ENCODE results near the gene GP5. TPM values are rescaled to one million over a fixed set of nuclear protein-coding genes. Genes with fewer than 3 reads are reported as not detected.

GP5 gene
- total RNA-seq, 3 donors from 2014 or later, result 0.07 to 0.19 TPM; not detected in 1

DNA sequence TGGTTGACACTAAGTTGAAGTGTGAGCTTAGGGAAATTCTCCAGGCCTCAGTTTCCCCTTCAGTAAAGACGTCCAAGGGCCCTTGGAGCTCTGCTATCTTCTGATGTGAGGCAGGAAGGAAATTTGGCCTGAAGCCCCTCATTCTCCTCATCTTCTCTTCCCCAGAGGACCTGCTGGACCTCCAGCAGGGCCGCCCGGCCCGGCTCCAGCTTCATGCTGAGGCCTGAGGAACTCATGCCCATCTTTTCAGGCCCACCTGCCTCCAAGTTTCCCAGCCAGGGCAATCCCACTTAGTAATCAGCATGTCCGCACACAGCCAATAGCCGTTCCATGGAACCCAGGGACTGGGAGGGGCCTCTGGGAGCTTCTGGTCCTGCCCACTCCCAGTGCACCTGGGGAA, 33.5 kb downstream of the GP5 start:
- intact Hi-C loops (cut with DNase I, micrococcal nuclease), result no loop called here
- ATAC-seq, result no peak

DNA sequence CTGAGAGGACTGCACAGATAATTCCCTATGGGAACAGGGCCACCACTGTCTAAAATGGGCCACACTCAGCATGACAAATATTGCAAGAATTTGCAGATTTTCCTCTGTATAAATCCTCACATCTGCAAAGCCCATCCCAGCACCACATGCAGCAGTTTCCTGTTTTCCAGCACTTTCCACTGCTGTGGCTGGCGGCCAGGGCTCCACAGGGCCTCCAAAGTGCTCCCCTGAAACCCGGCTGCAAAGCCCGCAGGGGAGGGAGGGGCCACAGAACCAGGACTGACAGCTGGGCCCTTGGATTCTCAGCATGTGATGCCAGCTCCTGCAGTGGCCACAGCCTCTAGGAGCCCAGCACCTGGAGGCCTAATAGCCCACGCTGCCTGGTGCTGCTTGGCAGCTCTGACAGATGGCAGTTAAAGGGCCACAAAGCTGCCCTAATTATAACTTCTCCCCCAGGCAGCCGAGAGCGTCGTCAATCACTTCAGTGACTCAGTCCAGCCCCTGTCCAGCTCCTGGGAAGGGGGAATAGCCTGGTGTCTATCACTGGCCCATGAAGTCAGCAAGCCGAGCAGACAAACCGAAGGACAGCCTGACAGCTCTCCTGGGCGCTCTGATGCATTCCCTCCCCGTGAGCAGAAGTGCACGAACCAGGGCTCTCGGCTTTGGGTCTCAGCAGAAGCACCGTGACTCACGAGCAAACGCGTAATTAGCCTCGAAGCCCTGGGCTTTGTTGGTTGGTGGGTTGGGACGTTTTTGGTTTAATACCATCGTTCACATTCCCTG, 34.2 kb downstream of the GP5 start:
- Histone ChIP-seq H3K4me3 (no peak overlapping the region), H3K36me3 (ENCODE audit: low read depth) (no peaks in the 10 kb centered on the region), H3K9me3 (no peaks in the 10 kb centered on the region), H3K4me1 (ENCODE audit: low read depth) (no peaks in the 10 kb centered on the region)
- TF ChIP-seq, protein P1, sequence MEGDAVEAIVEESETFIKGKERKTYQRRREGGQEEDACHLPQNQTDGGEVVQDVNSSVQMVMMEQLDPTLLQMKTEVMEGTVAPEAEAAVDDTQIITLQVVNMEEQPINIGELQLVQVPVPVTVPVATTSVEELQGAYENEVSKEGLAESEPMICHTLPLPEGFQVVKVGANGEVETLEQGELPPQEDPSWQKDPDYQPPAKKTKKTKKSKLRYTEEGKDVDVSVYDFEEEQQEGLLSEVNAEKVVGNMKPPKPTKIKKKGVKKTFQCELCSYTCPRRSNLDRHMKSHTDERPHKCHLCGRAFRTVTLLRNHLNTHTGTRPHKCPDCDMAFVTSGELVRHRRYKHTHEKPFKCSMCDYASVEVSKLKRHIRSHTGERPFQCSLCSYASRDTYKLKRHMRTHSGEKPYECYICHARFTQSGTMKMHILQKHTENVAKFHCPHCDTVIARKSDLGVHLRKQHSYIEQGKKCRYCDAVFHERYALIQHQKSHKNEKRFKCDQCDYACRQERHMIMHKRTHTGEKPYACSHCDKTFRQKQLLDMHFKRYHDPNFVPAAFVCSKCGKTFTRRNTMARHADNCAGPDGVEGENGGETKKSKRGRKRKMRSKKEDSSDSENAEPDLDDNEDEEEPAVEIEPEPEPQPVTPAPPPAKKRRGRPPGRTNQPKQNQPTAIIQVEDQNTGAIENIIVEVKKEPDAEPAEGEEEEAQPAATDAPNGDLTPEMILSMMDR (IDR thresholded peaks at IDR 0.05), result no peak
- intact Hi-C loops (cut with DNase I, micrococcal nuclease), result no loop called here
- DNase-seq (peak; percentile 32 to 65 (median 42)), ATAC-seq (peak; percentile 42)

More for the DNA sequence above, 33.5 kb downstream of the GP5 start:
- Histone ChIP-seq H3K4me3 (no peak overlapping the region), H3K9me3 (no peaks in the 10 kb centered on the region), H3K36me3 (ENCODE audit: low read depth) (no peaks in the 10 kb centered on the region), H3K4me1 (ENCODE audit: low read depth) (no peaks in the 10 kb centered on the region)
- no peak for DNase-seq
- TF ChIP-seq, protein P1 (IDR thresholded peaks at IDR 0.05), result no peak

DNA sequence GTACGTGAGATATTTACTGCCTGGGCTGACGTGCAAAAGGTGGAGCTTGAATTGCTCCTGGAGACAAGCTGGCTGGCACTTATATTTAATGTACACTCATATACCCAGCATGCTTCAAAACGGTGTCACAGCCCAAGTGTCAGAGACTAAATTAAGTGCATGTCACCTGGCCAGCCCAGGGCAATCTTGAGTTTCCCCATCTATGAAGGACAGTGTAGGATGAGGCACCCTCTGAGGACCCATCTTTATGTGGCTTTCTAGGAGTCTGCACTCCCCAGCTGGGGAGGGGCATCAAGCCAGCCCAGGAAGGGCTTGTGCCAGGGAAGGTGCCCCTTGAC, 34.8 kb downstream of the GP5 start:
- TF ChIP-seq, protein P1 (IDR thresholded peaks at IDR 0.05), result no peak
- no peak for ATAC-seq

DNA sequence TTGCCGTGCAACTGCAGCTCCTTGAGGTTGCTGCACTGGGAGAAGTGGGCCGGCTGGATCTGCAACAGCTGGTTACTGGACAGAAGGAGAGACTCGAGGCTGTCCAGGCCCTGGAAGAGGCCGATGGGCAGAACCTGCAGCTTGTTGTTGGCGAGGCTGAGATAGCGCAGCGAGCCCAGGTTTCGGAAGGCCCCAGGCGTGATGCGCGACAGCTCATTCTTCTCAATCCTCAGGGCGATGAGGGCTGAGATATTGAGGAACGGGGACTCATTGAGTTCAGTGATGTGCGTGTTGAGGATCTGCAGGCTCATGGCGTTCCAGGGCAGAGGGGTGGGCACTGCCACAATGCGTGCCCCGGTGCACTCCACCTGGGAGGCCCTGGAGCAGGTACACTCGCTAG, 38.5 kb downstream of the GP5 start:
- DNase-seq (no peak), ATAC-seq (no peak)
- H3K9me3 ChIP-seq, result no peaks in the 10 kb centered on the region
- H3K36me3 ChIP-seq (ENCODE audit: low read depth), result no peaks in the 10 kb centered on the region
- intact Hi-C loops (cut with DNase I, micrococcal nuclease), result no loop called here
- no peak overlapping the region for H3K4me3 ChIP-seq
- TF ChIP-seq, protein P1 (IDR thresholded peaks at IDR 0.05), result no peak
- H3K4me1 ChIP-seq (ENCODE audit: low read depth), result no peaks in the 10 kb centered on the region

More for the DNA sequence above, 34.8 kb downstream of the GP5 start:
- Histone ChIP-seq H3K9me3 (no peaks in the 10 kb centered on the region), H3K4me1 (ENCODE audit: low read depth) (no peaks in the 10 kb centered on the region), H3K36me3 (ENCODE audit: low read depth) (no peaks in the 10 kb centered on the region), H3K4me3 (no peak overlapping the region)
- intact Hi-C loops (cut with DNase I, micrococcal nuclease), result no loop called here
- no peak for DNase-seq

DNA sequence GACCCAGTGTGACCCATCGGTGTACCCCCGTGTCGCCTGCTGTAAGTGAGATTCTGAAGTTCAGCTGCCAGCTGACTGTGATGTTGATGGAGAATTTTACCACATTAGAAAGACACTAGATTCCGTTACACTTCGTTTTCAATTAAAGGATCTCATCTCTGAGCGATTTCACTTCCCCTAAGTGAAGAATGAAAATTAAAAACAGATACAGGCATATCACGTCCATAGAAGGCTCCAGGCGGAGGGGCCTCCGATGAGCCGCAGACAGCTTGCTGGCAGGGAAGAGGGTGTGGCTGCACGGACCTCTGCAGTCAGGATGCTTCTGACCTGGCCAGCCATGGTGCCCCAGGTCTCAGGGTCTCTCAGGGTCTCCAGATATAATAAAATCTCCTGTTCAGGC, 41.4 kb downstream of the GP5 start:
- no peak for DNase-seq
- no peak overlapping the region for H3K4me3 ChIP-seq
- no peaks in the 10 kb centered on the region for H3K4me1 ChIP-seq (ENCODE audit: low read depth)
- intact Hi-C loops (cut with DNase I, micrococcal nuclease), result no loop called here
- ATAC-seq, result no peak
- TF ChIP-seq, protein P1 (IDR thresholded peaks at IDR 0.05), result no peak
- H3K36me3 ChIP-seq (ENCODE audit: low read depth), result no peaks in the 10 kb centered on the region
- no peaks in the 10 kb centered on the region for H3K9me3 ChIP-seq
